HepG2 (cell line): ENCODE results near the gene LAMA5. TPM values are rescaled to one million over a fixed set of nuclear protein-coding genes. Genes with fewer than 3 reads are reported as not detected.

Source experiments
- FLYWCH1 ChIP-seq: sonication (generic); formaldehyde crosslinking; IDR thresholded peaks from 2 replicates; pipeline ENCODE4 v1.8.1; 2023; ENCODE audit warnings: mild to moderate bottlenecking, missing genetic modification reagents
- MTA1 ChIP-seq: sonication (generic); formaldehyde crosslinking; IDR thresholded peaks from 2 replicates; pipeline ENCODE4 v1.4.0; 2020; ENCODE audit warnings: missing genetic modification reagents, mild to moderate bottlenecking, borderline replicate concordance
- NBN ChIP-seq: fragments of 450-650 bp; conservative IDR thresholded peaks from 2 replicates; pipeline ENCODE4 v1.6.1; 2017
- NFE2 ChIP-seq: sonication (generic); formaldehyde crosslinking; IDR thresholded peaks from 2 replicates; pipeline ENCODE4 v1.4.0; 2020; ENCODE audit warnings: missing genetic modification reagents
- RNF2 ChIP-seq: fragments of 450-650 bp; conservative IDR thresholded peaks from 2 replicates; pipeline ENCODE4 v1.6.1; 2016; ENCODE audit warnings: low read depth
- SP1 ChIP-seq, 2 experiments: fragments of 450-650 bp in 1 of 2; sonication (generic) in 1 of 2; formaldehyde crosslinking in 1 of 2; IDR thresholded peaks; 2 replicates each; pipeline versions ENCODE4 v1.4.0 to v1.6.1; 2016 to 2020; ENCODE audit warnings: missing genetic modification reagents in 1 of 2
- SRSF9 ChIP-seq: fragments of 200-400 bp; formaldehyde crosslinking; IDR thresholded peaks from 2 replicates; pipeline ENCODE4 v1.6.1; 2018; ENCODE audit warnings: borderline replicate concordance, mild to moderate bottlenecking, low read depth, low read length; ENCODE audit not compliant: insufficient read depth, poor library complexity, severe bottlenecking
- ZNF547 ChIP-seq: sonication (generic); formaldehyde crosslinking; IDR thresholded peaks from 2 replicates; pipeline ENCODE4 v1.5.1; 2020; ENCODE audit warnings: mild to moderate bottlenecking, missing genetic modification reagents
- ZNF713 ChIP-seq: sonication (generic); formaldehyde crosslinking; IDR thresholded peaks from 2 replicates; pipeline ENCODE4 v1.4.0; 2020; ENCODE audit warnings: mild to moderate bottlenecking, missing genetic modification reagents
- ZNF724P ChIP-seq: sonication (generic); formaldehyde crosslinking; IDR thresholded peaks from 2 replicates; pipeline ENCODE4 v1.8.0; 2022; ENCODE audit warnings: missing genetic modification reagents, borderline replicate concordance
- ZNF788 ChIP-seq: sonication (generic); formaldehyde crosslinking; IDR thresholded peaks from 2 replicates; pipeline ENCODE4 v1.5.0; 2020; ENCODE audit warnings: mild to moderate bottlenecking, missing genetic modification reagents, borderline replicate concordance
- polyA plus RNA-seq, 8 experiments: library from polyadenylated mRNA; depleted of rRNA in 3 of 8; stranded (reverse) in 7 of 8; unstranded in 1 of 8; fragments of >200 nt; fragmentation: Illumina TruSeq in 4 of 8; extraction: Trizol in 4 of 8; gene quantifications; 2 replicates each; pipeline versions ENCODE4 v1.2.1 to v1.2.3, GENCODE V29; 2011 to 2016; ENCODE audit warnings: low read depth in 4 of 8, missing spikeins in 1 of 8, mixed read lengths in 1 of 8; ENCODE audit not compliant: insufficient read depth in 1 of 8
- total RNA-seq, 5 experiments: library from RNA; depleted of rRNA; stranded (reverse); fragments of >200 nt; fragmentation: Illumina TruSeq; extraction: Trizol; gene quantifications; 2 replicates each; pipeline ENCODE4 v1.2.3, GENCODE V29; 2016; ENCODE audit warnings: low read depth in 1 of 5
- TF ChIP-seq, protein P1 (sequence below): sonication (generic); formaldehyde crosslinking; IDR thresholded peaks from 2 replicates; pipeline ENCODE4 v1.5.1; 2020; ENCODE audit warnings: mild to moderate bottlenecking, missing genetic modification reagents, borderline replicate concordance
- TF ChIP-seq, protein P2 (sequence below): sonication (generic); formaldehyde crosslinking; IDR thresholded peaks from 2 replicates; pipeline ENCODE4 v1.4.0; 2020; ENCODE audit warnings: mild to moderate bottlenecking, missing genetic modification reagents, borderline replicate concordance
- TF ChIP-seq, protein P3 (sequence below): sonication (generic); formaldehyde crosslinking; IDR thresholded peaks from 2 replicates; pipeline ENCODE4 v1.4.0; 2020; ENCODE audit warnings: missing genetic modification reagents, mild to moderate bottlenecking, borderline replicate concordance
- TF ChIP-seq, protein P4 (sequence below): sonication (generic); formaldehyde crosslinking; IDR thresholded peaks from 2 replicates; pipeline ENCODE4 v1.4.0; 2020; ENCODE audit warnings: missing genetic modification reagents, borderline replicate concordance

The LAMA5 gene
- total and polyA plus RNA-seq, 2 of the 13 experiments (the other 11 are each of a cell fraction or from before 2014, with no cell fraction given), result 21.0 to 44.7 TPM

DNA sequence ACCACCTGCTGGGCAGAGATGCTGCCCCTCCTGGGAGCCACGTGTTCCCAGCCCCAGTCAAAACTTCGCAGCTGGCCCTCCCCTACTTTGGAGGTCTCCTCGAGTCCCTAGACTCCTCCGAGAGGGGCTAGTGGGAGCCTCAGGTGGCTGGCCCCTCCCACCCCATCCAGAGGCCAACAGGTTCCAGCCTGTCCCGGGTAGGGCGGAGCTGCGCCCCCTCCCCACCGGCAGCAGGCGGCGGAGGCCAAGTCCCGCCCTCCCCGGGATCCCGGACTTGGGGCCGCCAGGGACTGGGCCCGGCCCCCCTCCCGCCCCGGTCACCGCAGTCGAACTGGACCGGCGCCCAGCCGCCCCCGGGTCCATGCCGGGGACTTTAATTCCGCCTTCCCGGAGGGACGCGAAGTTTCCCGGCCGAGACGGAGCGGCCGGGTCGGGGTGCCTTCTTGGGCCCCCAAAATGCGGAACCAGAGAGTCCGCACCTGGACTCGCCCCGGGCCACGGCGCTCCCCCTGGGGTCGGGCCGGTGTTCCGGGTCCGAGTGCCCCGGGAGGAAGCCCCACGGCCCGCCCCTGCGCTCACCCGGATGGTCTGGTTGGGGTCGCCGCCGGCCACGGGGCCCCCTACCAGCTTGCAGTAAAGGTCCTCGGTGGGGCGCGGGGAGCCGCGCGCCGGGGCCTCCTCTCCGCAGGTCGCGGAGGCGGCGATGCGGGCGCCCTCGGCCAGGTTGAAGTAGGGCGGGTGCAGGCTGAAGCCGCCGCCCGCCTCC is 559 bp downstream of the LAMA5 start (continued):
- TF ChIP-seq ZNF547 (CRISPR knock-in tag), result no peak
- TF ChIP-seq NFE2 (CRISPR knock-in tag), result no peak
- TF ChIP-seq ZNF788 (CRISPR knock-in tag), result peak; percentile 19; the same call in 1 of the 2 replicates
- TF ChIP-seq, protein P1, sequence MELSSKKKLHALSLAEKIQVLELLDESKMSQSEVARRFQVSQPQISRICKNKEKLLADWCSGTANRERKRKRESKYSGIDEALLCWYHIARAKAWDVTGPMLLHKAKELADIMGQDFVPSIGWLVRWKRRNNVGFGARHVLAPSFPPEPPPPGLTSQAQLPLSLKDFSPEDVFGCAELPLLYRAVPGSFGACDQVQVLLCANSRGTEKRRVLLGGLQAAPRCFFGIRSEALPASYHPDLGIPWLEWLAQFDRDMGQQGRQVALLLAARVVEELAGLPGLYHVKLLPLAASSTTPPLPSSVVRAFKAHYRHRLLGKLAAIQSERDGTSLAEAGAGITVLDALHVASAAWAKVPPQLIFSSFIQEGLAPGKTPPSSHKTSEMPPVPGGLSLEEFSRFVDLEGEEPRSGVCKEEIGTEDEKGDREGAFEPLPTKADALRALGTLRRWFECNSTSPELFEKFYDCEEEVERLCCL (CRISPR knock-in tag), result no peak
- TF ChIP-seq ZNF713 (CRISPR knock-in tag), result no peak
- TF ChIP-seq, protein P2, sequence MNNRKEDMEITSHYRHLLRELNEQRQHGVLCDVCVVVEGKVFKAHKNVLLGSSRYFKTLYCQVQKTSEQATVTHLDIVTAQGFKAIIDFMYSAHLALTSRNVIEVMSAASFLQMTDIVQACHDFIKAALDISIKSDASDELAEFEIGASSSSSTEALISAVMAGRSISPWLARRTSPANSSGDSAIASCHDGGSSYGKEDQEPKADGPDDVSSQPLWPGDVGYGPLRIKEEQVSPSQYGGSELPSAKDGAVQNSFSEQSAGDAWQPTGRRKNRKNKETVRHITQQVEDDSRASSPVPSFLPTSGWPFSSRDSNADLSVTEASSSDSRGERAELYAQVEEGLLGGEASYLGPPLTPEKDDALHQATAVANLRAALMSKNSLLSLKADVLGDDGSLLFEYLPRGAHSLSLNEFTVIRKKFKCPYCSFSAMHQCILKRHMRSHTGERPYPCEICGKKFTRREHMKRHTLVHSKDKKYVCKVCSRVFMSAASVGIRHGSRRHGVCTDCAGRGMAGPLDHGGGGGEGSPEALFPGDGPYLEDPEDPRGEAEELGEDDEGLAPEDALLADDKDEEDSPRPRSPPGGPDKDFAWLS (CRISPR knock-in tag), result no peak
- TF ChIP-seq, protein P3, sequence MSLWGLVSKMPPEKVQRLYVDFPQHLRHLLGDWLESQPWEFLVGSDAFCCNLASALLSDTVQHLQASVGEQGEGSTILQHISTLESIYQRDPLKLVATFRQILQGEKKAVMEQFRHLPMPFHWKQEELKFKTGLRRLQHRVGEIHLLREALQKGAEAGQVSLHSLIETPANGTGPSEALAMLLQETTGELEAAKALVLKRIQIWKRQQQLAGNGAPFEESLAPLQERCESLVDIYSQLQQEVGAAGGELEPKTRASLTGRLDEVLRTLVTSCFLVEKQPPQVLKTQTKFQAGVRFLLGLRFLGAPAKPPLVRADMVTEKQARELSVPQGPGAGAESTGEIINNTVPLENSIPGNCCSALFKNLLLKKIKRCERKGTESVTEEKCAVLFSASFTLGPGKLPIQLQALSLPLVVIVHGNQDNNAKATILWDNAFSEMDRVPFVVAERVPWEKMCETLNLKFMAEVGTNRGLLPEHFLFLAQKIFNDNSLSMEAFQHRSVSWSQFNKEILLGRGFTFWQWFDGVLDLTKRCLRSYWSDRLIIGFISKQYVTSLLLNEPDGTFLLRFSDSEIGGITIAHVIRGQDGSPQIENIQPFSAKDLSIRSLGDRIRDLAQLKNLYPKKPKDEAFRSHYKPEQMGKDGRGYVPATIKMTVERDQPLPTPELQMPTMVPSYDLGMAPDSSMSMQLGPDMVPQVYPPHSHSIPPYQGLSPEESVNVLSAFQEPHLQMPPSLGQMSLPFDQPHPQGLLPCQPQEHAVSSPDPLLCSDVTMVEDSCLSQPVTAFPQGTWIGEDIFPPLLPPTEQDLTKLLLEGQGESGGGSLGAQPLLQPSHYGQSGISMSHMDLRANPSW, result no peak
- no peak for TF ChIP-seq NBN
- TF ChIP-seq MTA1 (CRISPR knock-in tag), result peak; percentile 56; the same call in 1 of the 2 replicates
- TF ChIP-seq SP1 (IDR thresholded peaks at IDR 0.05), result no peak
- peak; percentile 48; the same call in 1 of the 2 replicates for TF ChIP-seq SP1 (CRISPR knock-in tag; IDR thresholded peaks at IDR 0.05)
- no peak; the same call in 1 of the 2 replicates for TF ChIP-seq ZNF724P
- TF ChIP-seq SRSF9, result no peak
- no peak for TF ChIP-seq FLYWCH1 (CRISPR knock-in tag)
- TF ChIP-seq, protein P4, sequence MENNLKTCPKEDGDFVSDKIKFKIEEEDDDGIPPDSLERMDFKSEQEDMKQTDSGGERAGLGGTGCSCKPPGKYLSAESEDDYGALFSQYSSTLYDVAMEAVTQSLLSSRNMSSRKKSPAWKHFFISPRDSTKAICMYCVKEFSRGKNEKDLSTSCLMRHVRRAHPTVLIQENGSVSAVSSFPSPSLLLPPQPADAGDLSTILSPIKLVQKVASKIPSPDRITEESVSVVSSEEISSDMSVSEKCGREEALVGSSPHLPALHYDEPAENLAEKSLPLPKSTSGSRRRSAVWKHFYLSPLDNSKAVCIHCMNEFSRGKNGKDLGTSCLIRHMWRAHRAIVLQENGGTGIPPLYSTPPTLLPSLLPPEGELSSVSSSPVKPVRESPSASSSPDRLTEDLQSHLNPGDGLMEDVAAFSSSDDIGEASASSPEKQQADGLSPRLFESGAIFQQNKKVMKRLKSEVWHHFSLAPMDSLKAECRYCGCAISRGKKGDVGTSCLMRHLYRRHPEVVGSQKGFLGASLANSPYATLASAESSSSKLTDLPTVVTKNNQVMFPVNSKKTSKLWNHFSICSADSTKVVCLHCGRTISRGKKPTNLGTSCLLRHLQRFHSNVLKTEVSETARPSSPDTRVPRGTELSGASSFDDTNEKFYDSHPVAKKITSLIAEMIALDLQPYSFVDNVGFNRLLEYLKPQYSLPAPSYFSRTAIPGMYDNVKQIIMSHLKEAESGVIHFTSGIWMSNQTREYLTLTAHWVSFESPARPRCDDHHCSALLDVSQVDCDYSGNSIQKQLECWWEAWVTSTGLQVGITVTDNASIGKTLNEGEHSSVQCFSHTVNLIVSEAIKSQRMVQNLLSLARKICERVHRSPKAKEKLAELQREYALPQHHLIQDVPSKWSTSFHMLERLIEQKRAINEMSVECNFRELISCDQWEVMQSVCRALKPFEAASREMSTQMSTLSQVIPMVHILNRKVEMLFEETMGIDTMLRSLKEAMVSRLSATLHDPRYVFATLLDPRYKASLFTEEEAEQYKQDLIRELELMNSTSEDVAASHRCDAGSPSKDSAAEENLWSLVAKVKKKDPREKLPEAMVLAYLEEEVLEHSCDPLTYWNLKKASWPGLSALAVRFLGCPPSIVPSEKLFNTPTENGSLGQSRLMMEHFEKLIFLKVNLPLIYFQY (CRISPR knock-in tag), result peak; percentile 92
- TF ChIP-seq RNF2, result no peak
